B cell (primary cell): ENCODE data around the gene CYFIP2.

Experiments
- EZH2 ChIP-seq: IDR thresholded peaks from 2 replicates; pipeline ENCODE4 v1.6.1; 2012; ENCODE audit warnings: borderline replicate concordance, low read depth, mild to moderate bottlenecking, moderate library complexity, low read length; ENCODE audit not compliant: insufficient read depth, poor library complexity, severe bottlenecking
- TF ChIP-seq, protein P1 (sequence below): fragments of 200-600 bp; IDR thresholded peaks from one replicate; pipeline ENCODE4 v1.8.0; 2022; ENCODE audit warnings: antibody characterized with exemption, mild to moderate bottlenecking

DNA sequence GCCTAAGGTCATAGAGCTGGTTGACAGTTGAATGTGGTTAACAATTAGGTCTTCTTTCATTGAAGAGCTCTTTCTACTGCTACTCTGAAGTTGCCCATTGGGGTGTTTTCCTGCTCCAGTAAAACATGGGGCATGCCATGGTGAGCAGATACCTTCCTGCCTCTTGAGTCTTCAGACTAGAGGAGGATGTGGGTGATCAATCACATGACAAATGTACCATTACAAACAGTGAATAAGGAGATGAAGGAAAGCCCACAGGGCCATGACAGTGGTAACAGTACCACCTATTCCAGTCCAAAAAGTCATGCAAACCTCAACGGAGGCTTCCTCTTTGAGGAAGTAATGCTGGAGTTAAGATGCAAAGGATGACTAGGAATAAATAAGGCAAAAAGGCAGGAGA lies 73.5 kb downstream of the CYFIP2 start:
- TF ChIP-seq, protein P1, sequence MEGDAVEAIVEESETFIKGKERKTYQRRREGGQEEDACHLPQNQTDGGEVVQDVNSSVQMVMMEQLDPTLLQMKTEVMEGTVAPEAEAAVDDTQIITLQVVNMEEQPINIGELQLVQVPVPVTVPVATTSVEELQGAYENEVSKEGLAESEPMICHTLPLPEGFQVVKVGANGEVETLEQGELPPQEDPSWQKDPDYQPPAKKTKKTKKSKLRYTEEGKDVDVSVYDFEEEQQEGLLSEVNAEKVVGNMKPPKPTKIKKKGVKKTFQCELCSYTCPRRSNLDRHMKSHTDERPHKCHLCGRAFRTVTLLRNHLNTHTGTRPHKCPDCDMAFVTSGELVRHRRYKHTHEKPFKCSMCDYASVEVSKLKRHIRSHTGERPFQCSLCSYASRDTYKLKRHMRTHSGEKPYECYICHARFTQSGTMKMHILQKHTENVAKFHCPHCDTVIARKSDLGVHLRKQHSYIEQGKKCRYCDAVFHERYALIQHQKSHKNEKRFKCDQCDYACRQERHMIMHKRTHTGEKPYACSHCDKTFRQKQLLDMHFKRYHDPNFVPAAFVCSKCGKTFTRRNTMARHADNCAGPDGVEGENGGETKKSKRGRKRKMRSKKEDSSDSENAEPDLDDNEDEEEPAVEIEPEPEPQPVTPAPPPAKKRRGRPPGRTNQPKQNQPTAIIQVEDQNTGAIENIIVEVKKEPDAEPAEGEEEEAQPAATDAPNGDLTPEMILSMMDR, result no peak
- TF ChIP-seq EZH2, result no peak
